ENCODE data around the gene ERI3.

Gene ERI3

DNA sequence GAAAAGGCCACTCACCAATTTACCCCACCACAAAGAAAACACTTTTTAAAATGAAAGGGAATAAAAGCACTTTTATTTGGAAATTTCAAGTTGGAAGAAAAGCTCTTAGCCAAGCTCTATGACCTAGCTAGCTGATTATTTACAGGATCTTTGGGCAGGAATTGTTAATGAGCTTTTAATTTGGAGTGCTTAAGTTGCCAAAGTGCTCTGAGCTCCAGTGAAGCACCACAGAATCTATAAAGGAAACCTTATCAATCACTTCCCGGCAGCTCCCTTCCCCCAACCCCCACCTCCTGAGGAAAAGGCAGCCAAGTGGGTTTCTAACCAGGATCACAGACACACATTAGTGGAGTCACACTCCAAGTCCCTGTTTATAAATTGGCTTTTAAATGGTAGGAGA is 1.5 kb downstream of the ERI3 start:
- H3K4me1 ChIP-seq: peaks cover 2% of the 10 kb centered on the region
- H3K27ac ChIP-seq: no peak overlapping the region
- no peak overlapping the region for H3K4me2 ChIP-seq (ENCODE audit: low read length)
- no peak overlapping the region for H2AFZ ChIP-seq
- H3K9me3 ChIP-seq (ENCODE audit: control insufficient read depth, low read length): no peaks in the 10 kb centered on the region
- no peak overlapping the region for H3K4me3 ChIP-seq (ENCODE audit: low read depth, low read length)
- no peak overlapping the region for H3K9ac ChIP-seq
- H3K79me2 ChIP-seq: peaks cover 21% of the 10 kb centered on the region
- no peaks in the 10 kb centered on the region for H3K36me3 ChIP-seq (ENCODE audit: control insufficient read depth, insufficient read depth, low read length)
- H3K27me3 ChIP-seq (ENCODE audit: control insufficient read depth, insufficient read depth, low read length): no peaks in the 10 kb centered on the region
- TF ChIP-seq, protein P1, sequence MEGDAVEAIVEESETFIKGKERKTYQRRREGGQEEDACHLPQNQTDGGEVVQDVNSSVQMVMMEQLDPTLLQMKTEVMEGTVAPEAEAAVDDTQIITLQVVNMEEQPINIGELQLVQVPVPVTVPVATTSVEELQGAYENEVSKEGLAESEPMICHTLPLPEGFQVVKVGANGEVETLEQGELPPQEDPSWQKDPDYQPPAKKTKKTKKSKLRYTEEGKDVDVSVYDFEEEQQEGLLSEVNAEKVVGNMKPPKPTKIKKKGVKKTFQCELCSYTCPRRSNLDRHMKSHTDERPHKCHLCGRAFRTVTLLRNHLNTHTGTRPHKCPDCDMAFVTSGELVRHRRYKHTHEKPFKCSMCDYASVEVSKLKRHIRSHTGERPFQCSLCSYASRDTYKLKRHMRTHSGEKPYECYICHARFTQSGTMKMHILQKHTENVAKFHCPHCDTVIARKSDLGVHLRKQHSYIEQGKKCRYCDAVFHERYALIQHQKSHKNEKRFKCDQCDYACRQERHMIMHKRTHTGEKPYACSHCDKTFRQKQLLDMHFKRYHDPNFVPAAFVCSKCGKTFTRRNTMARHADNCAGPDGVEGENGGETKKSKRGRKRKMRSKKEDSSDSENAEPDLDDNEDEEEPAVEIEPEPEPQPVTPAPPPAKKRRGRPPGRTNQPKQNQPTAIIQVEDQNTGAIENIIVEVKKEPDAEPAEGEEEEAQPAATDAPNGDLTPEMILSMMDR (IDR thresholded peaks at IDR 0.05): no peak

DNA sequence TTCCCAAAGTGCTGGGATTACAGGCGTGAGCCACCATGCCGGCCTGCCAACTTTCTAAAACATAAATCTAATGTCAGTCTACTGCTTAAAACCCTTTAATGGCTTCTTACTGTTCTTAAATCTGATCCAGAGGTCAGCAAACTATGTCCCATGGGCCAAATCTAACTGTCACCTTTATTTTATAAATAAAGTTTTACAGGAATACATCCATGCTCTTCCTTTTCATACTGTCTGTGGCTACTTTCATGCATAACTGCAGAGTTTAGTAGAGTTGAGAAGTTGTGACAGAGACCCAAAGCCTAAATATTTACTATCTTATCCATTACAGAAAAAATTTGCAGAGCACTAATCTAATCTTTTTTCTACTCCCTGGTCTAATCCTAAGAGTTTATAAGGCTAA is 3.8 kb downstream of the ERI3 start:
- peaks cover 2% of the 10 kb centered on the region for H3K4me1 ChIP-seq
- no peak overlapping the region for H3K4me2 ChIP-seq (ENCODE audit: low read length)
- no peaks in the 10 kb centered on the region for H3K36me3 ChIP-seq (ENCODE audit: control insufficient read depth, insufficient read depth, low read length)
- H2AFZ ChIP-seq: no peak overlapping the region
- H3K9ac ChIP-seq: no peak overlapping the region
- H3K27ac ChIP-seq: no peak overlapping the region
- no peaks in the 10 kb centered on the region for H3K27me3 ChIP-seq (ENCODE audit: control insufficient read depth, insufficient read depth, low read length)
- H3K79me2 ChIP-seq: peaks cover 21% of the 10 kb centered on the region
- H3K4me3 ChIP-seq (ENCODE audit: low read depth, low read length): no peak overlapping the region
- H3K9me3 ChIP-seq (ENCODE audit: control insufficient read depth, low read length): no peaks in the 10 kb centered on the region
- TF ChIP-seq, protein P1 (IDR thresholded peaks at IDR 0.05): no peak

DNA sequence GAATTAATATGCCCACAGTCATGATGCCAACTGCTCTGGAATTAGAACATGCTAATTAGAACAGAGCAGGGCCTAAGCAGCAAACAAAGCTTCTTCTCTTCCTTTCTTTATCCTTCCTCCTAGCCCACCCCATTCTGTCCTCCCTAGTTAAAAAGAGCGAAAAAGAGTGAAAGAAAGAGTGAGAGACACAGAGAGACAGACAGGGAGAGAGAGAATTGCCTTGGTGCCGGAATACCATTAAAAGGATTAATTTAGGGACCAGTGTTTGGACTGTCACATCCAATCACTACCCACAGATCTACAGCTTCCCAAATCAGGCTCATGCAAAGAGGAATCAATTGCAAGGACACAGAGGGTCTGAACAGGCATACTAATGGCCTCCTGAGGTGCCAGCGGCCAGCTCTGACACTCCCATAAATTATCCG is 7.0 kb downstream of the ERI3 start:
- H3K9ac ChIP-seq: no peak overlapping the region
- no peaks in the 10 kb centered on the region for H3K27me3 ChIP-seq (ENCODE audit: control insufficient read depth, insufficient read depth, low read length)
- H2AFZ ChIP-seq: no peak overlapping the region
- no peaks in the 10 kb centered on the region for H3K36me3 ChIP-seq (ENCODE audit: control insufficient read depth, insufficient read depth, low read length)
- TF ChIP-seq, protein P1 (IDR thresholded peaks at IDR 0.05): no peak
- no peaks in the 10 kb centered on the region for H3K4me1 ChIP-seq
- no peak overlapping the region for H3K4me2 ChIP-seq (ENCODE audit: low read length)
- no peak overlapping the region for H3K27ac ChIP-seq
- no peak overlapping the region for H3K4me3 ChIP-seq (ENCODE audit: low read depth, low read length)
- no peaks in the 10 kb centered on the region for H3K9me3 ChIP-seq (ENCODE audit: control insufficient read depth, low read length)
- H3K79me2 ChIP-seq: peaks cover 3% of the 10 kb centered on the region

GRCh38 chr1:44347280-44347679 is 7.8 kb downstream of the ERI3 start:
- Histone ChIP-seq H3K4me3 (ENCODE audit: low read depth, low read length) (no peak overlapping the region), H3K79me2 (no peaks in the 10 kb centered on the region), H3K9me3 (ENCODE audit: control insufficient read depth, low read length) (no peaks in the 10 kb centered on the region), H2AFZ (no peak overlapping the region), H3K27ac (no peak overlapping the region), H3K9ac (no peak overlapping the region), H3K4me1 (no peaks in the 10 kb centered on the region), H3K36me3 (ENCODE audit: control insufficient read depth, insufficient read depth, low read length) (no peaks in the 10 kb centered on the region), H3K4me2 (ENCODE audit: low read length) (no peak overlapping the region), H3K27me3 (ENCODE audit: control insufficient read depth, insufficient read depth, low read length) (no peaks in the 10 kb centered on the region)
- TF ChIP-seq, protein P1 (IDR thresholded peaks at IDR 0.05): no peak

- H3K4me1 ChIP-seq: no peaks in the 10 kb centered on the region
- H3K36me3 ChIP-seq (ENCODE audit: control insufficient read depth, insufficient read depth, low read length): no peaks in the 10 kb centered on the region
- no peak overlapping the region for H3K27ac ChIP-seq
- H2AFZ ChIP-seq: no peak overlapping the region
- H3K27me3 ChIP-seq (ENCODE audit: control insufficient read depth, insufficient read depth, low read length): no peaks in the 10 kb centered on the region
- TF ChIP-seq, protein P1 (IDR thresholded peaks at IDR 0.05): no peak
- H3K4me2 ChIP-seq (ENCODE audit: low read length): no peak overlapping the region
- no peak overlapping the region for H3K4me3 ChIP-seq (ENCODE audit: low read depth, low read length)
- H3K9me3 ChIP-seq (ENCODE audit: control insufficient read depth, low read length): no peaks in the 10 kb centered on the region
- no peaks in the 10 kb centered on the region for H3K79me2 ChIP-seq
- H3K9ac ChIP-seq: no peak overlapping the region
These were observed 8.2 kb downstream of the ERI3 start for GRCh38 chr1:44346878-44347277.

Data from parathyroid adenoma (tissue), 2 donors.